ENCODE results near the gene RGS6.

Gene RGS6

GRCh38 chr14:72608391-72609204 lies 676.4 kb downstream of the RGS6 start:
- DNase-seq (ENCODE audit: low spot score) = no peak

GRCh38 chr14:72609205-72609916 lies 677.1 kb downstream of the RGS6 start:
- no peak for DNase-seq (ENCODE audit: low spot score)

GRCh38 chr14:72610096-72610830 lies 678.0 kb downstream of the RGS6 start:
- DNase-seq (ENCODE audit: low spot score) = no peak

- DNase-seq (ENCODE audit: low spot score) = no peak
These were observed 678.6 kb downstream of the RGS6 start for GRCh38 chr14:72610831-72611200.

- no peak for DNase-seq (ENCODE audit: low spot score)
These were observed 679.3 kb downstream of the RGS6 start for GRCh38 chr14:72611506-72611905.

GRCh38 chr14:72612041-72612440 lies 679.8 kb downstream of the RGS6 start:
- DNase-seq (ENCODE audit: low spot score) = no peak

GRCh38 chr14:72613231-72613974 lies 681.2 kb downstream of the RGS6 start:
- no peak for DNase-seq (ENCODE audit: low spot score)

- DNase-seq (ENCODE audit: low spot score) = no peak
These were observed 681.7 kb downstream of the RGS6 start for GRCh38 chr14:72613975-72614319.

- no peak for DNase-seq (ENCODE audit: low spot score)
These were observed 682.1 kb downstream of the RGS6 start for GRCh38 chr14:72614365-72614764.

GRCh38 chr14:72614891-72615415 lies 682.7 kb downstream of the RGS6 start:
- no peak for DNase-seq (ENCODE audit: low spot score)

GRCh38 chr14:72615451-72616121 lies 683.4 kb downstream of the RGS6 start:
- peak; percentile 31 for DNase-seq (ENCODE audit: low spot score)
